GM13976 (cell line): Measurements from ENCODE around the gene ENTPD8.

ENCODE experiments used
- DNase-seq: peaks from one replicate; pipeline ENCODE4 v3.0.0; 2012; ENCODE audit warnings: low spot score
- in situ Hi-C: fragments of 300-500 bp; cut with MboI; formaldehyde crosslinking; loops from one replicate; pipeline ENCODE4 v1.12.0; 2022; ENCODE audit warnings: low sequenced_read_pairs, mixed read lengths, inconsistent platforms; ENCODE audit not compliant: unreplicated experiment
- TF ChIP-seq, protein P1 (sequence below): IDR thresholded peaks from 2 replicates; pipeline ENCODE4 v1.5.1; 2012; ENCODE audit warnings: borderline replicate concordance, mild to moderate bottlenecking; ENCODE audit not compliant: insufficient read depth; ENCODE audit errors: extremely low read depth, missing control alignments, control extremely low read depth

The ENTPD8 gene

DNA sequence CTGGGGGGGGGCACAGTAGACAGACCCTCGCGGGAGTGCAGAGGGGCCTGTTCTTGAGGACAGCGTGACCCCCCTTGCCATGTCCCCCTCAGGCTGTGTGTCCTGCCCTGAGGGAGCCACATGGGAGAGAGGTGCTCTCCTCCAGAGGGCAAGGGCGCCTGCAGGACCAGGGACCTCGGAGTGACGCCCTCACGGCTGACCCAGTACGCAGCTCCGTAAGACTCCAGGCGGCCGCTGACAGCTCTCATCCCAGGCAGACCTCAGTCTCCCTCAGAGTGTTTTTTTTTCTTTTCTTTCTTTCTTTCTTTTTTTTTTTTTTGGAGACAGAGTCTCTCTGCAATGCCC, 45.5 kb downstream of the ENTPD8 start:
- TF ChIP-seq, protein P1, sequence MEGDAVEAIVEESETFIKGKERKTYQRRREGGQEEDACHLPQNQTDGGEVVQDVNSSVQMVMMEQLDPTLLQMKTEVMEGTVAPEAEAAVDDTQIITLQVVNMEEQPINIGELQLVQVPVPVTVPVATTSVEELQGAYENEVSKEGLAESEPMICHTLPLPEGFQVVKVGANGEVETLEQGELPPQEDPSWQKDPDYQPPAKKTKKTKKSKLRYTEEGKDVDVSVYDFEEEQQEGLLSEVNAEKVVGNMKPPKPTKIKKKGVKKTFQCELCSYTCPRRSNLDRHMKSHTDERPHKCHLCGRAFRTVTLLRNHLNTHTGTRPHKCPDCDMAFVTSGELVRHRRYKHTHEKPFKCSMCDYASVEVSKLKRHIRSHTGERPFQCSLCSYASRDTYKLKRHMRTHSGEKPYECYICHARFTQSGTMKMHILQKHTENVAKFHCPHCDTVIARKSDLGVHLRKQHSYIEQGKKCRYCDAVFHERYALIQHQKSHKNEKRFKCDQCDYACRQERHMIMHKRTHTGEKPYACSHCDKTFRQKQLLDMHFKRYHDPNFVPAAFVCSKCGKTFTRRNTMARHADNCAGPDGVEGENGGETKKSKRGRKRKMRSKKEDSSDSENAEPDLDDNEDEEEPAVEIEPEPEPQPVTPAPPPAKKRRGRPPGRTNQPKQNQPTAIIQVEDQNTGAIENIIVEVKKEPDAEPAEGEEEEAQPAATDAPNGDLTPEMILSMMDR: no peak
- no peak for DNase-seq
- in situ Hi-C loops: no loop called here

DNA sequence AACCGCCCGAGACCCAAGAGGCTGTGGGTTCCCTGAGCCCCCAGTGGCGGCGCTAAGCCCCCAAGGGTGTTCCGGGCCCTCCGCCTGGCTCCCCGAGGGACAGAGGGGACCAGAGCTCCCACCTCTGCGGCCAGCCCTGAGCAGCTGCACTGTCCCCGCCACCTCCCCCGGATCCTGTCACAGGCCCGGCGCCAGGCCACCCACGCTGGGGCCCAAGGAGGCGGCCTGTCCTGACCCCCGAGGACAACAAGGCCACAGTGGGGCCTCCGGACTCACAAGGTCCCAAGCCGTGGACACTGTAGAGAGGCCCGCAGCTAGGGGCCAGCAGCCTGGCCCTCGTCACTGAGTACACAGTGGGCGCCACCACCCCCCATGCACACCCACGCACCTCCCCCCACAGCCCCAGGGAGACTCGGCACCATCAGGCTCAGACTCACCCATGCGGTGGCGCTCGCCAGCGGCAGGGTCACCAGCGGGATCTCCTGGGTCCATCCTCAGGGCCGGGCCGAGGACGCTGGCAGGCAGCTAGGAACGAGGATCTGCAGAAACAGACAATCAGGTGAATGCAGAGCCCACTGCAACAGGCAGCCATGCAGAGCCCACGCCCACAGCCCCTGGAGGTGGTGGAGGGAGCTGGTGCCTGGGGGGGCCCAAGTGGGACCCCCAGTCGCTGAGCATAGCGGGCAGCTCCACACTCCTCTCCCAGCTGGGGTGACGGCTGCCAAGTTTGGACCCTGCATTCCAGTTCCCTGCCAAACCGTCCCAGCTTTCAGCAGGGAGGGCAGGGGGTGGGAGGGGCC, 46.1 kb downstream of the ENTPD8 start:
- TF ChIP-seq, protein P1: no peak
- in situ Hi-C loops: no loop called here
- no peak for DNase-seq

DNA sequence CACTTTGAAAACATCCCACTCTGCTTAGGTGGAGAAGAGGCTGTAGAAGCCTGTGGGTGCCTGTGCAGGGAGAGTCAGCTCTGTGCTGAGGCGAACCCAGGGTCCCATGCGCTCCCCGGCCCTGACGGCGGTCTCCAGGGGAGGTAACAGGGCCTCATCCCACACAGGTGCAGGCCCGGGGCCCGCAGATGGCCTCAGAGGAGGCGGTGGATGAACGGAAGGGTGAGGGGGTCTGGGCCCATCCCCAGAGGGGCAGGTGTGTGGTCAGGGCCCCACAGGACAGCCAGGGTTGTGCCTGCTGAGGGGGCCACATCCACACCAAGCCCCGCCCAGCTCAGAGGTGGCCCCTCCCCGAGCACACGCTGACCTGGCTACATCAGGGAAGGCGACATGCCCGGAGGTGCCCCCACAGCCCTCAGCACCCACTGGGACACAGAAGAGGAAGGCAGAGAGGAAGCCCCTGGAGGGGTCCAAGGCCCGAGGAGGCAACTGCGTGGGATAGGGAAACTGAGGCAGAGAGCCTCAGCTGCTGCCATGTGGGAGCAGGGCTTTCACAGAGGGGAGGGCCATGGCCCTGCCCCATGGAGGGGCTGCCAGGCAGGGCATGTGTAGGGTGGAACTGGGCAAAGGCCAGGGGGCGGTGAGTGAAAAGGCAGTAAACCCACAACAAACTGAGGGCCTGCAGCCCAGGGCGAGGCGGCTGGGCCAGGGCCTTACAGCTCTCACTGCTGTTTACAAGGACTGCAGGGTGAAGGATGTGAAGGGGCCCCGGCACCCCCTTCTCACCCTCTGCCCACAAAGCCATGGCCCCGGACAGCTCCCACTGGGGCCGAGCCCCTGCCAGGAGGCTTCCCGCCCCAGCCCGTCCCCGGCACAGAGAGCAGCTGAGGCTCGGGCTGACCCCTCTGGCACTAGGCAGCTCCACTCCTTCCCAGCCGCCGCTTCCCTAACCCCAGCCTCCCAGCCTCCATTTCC, 47.7 kb downstream of the ENTPD8 start:
- in situ Hi-C loops: no loop called here
- no peak for DNase-seq
- TF ChIP-seq, protein P1: no peak

DNA sequence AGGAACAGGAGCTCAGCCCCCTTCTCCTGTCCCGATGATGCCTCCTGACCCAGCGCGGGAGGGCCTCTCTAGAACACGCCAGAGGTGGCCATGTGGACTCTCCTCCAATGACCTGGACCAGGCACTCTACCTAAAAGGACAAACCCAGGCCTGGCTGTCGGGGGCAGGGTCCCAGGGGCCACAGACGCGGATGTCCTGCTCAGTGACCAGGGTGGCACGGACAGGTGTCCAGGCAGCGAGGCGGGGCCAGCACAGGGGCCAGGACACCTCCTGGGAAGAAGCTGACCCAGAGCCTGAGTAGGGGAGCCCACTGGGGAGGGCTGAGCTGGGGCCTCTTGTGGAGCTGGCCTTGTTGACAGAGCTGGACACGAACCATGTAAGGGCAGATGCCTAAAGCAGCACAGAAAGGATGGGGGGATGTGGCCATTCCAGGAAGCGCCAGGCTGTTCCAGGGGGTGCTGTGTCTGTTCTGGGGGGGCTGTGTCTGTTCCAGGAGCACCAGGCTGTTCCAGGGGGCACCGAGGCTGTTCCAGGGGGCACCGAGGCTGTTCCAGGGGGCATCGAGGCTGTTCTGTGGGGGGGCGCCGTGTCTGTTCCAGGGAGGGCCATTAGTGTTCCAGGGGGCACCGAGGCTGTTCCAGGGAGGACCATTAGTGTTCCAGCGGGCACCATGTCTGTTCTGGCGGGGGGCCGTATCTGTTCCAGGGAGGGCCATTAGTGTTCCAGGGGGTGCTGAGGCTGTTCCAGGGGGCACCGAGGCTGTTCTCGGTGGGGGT, 48.7 kb downstream of the ENTPD8 start:
- TF ChIP-seq, protein P1: no peak
- in situ Hi-C loops: no loop called here

DNA sequence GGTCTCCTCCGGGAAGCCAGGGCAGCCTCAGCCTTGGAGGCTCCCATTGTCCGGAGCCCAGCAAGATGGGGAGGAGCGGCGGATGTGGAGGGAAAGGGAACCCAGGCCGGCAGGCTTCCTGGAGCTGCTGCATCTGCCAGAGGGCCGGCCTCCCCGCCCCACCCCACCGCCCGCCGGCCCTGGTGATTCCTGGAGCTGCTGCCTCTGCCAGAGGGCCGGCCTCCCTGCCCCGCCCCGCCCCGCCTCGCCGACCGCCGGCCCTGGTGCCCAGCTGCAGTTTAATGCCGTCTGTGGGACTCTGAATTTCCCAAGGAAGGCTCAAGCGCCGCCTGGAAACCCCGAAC, 49.8 kb downstream of the ENTPD8 start:
- no peak for DNase-seq
- in situ Hi-C loops: no loop called here
- TF ChIP-seq, protein P1: no peak

More for the DNA sequence above, 48.7 kb downstream of the ENTPD8 start:
- no peak for DNase-seq
